Choroid plexus epithelial cell (primary cell): ENCODE data around the gene TRIM33.
"Not testable (repeated sequence)": the region's sequence is repeated elsewhere in the genome, so short reads cannot be mapped to it uniquely, and the experiment has no call there.

Source experiments
- DNase-seq: peaks from one replicate; pipeline ENCODE4 v3.0.0-alpha.2; 2010; ENCODE audit warnings: low read depth
- H3K4me3 ChIP-seq: 2 replicates; pipeline ENCODE4 v1.5.1; 2011; ENCODE audit warnings: low read depth, mild to moderate bottlenecking, control low read depth, low read length, moderate library complexity
- TF ChIP-seq, protein P1 (sequence below): conservative IDR thresholded peaks from 2 replicates; pipeline ENCODE4 v1.5.1; 2011; ENCODE audit warnings: low read depth, mild to moderate bottlenecking, control low read depth, inconsistent platforms, low read length, moderate library complexity

Gene TRIM33

DNA sequence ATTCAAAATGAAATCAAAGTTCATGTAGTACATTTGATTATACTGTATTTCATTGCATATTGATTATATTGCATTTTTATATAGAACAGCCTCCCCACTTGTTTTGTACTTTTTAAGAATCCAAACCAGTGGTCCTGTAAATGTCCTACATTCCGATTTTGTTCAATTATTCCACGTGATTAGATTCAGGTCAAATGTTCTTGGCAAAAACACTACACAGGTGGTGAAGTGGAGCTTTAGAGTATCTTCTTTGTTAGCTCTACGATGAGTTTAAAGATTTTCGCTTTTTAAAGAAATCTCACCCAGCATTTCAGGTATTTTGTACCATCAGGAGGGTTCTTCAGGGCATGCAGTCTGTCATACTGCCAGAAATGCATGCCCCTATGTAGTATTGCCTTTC lies 120.6 kb downstream of the TRIM33 start:
- DNase-seq: no peak
- no peak overlapping the region for H3K4me3 ChIP-seq
- TF ChIP-seq, protein P1, sequence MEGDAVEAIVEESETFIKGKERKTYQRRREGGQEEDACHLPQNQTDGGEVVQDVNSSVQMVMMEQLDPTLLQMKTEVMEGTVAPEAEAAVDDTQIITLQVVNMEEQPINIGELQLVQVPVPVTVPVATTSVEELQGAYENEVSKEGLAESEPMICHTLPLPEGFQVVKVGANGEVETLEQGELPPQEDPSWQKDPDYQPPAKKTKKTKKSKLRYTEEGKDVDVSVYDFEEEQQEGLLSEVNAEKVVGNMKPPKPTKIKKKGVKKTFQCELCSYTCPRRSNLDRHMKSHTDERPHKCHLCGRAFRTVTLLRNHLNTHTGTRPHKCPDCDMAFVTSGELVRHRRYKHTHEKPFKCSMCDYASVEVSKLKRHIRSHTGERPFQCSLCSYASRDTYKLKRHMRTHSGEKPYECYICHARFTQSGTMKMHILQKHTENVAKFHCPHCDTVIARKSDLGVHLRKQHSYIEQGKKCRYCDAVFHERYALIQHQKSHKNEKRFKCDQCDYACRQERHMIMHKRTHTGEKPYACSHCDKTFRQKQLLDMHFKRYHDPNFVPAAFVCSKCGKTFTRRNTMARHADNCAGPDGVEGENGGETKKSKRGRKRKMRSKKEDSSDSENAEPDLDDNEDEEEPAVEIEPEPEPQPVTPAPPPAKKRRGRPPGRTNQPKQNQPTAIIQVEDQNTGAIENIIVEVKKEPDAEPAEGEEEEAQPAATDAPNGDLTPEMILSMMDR: no peak

DNA sequence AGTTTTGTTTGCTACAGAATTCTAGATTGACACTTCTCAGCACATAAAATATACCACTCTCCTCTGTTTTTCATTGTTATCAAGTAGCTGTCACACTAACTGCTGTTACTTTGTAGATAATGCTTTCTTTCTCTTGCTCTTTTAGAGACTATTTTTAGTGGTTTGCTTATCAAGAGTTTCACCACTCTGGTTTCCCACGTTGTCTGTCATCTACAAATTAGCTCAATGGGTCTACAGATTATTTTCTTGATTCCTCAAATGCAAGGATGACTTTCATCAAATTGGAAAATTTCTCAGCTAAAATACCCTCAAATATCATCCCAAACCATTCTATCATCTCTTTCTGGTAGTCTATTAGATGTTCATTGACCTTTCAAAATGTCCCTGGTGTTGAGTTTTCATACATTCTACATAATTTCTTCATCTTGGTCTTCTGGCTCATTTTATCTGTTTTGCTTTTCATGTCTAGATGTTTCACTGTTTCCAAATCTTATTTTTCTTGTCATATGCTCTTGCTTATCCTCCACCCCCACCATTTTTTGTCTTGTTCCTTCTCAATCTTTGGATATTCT lies 122.5 kb downstream of the TRIM33 start:
- H3K4me3 ChIP-seq: no peak overlapping the region
- no peak for DNase-seq
- TF ChIP-seq, protein P1: no peak

DNA sequence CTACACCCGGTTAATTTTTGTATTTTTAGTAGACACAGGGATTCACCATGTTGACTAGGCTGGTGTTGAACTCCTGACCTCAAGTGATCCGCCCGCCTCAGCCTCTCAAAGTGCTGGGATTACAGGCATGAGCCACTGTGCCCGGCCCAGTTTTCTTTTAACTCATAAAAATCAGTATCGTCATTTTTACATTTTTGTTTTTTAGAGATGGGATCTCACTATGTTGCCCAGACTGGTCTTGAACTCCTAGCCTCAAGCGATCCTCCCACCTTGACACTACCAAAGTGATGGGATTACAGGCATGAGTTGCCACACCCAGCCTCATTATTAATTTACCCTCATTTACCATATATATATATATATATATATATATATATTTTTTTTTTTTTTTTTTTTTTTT lies 123.4 kb downstream of the TRIM33 start:
- not testable (repeated sequence) for H3K4me3 ChIP-seq, DNase-seq

DNA sequence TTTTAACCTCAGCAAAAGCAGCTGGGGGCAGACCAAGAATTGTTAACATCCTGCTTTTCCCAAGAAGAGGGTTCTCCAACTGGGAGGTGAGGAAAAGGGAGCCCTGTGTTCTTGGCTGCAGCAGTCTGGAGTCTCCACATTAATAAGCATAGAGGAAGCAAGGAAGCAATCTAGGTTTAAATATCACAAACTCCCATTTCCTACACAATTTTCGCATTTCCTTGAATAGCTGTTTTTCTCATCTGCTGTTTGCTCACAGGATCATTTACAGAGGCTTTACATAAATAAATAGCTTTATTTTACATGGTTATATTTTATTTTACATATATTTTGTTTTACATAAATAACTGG lies 124.0 kb downstream of the TRIM33 start:
- TF ChIP-seq, protein P1: no peak
- no peak overlapping the region for H3K4me3 ChIP-seq
- DNase-seq: no peak

DNA sequence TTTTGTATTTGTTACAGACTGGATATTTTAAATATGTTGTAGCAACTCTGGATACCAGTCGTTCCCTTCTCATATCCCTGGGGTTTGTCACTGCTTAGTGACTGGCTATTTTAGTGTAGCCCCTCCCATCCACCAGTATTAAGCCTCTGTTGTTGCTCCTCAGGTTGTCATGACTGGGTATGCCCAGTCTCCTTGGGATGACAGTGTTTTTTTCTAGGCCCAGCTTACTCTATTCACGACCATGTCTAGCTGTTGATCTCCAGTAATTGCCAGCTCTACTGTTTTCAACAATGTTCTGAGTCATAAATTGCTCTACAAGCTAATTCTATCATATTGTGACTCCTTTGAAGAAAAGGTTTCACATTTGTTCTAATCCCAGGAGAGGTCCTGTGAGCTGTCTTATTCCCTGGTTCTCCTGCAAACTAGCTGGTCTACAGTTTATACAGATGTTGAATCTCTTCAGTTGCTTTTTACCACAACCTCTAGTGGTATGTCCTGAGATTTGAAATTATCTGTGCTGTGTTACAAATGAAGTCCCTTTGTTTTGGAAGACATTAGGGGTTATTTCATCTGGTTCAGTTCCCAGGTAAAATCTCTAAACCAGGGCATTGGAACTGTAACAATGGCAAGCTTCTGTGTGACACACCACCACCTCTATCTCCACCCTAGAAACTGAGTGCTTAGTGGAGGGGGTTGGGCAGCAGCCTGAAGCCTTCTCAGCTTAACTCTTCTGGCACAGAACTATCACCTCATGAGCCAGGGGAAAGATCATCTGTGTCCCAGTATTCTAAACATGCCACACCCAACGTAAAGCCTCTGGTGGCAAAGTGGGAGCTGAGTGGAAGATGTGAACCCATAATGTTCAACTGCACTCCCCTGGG lies 124.6 kb downstream of the TRIM33 start:
- no peak for DNase-seq
- TF ChIP-seq, protein P1: no peak
- no peak overlapping the region for H3K4me3 ChIP-seq

GRCh38 chr1:114384922-114385321 lies 126.1 kb downstream of the TRIM33 start:
- DNase-seq: no peak
- H3K4me3 ChIP-seq: no peak overlapping the region
- TF ChIP-seq, protein P1: no peak

- no peak for DNase-seq
- TF ChIP-seq, protein P1: no peak
- H3K4me3 ChIP-seq: no peak overlapping the region
Measured at GRCh38 chr1:114379987-114380386, 131.0 kb downstream of the TRIM33 start.
